ENCODE measurements around the gene GP1BB. TPM values are rescaled to one million over a fixed set of nuclear protein-coding genes. Genes with fewer than 3 reads are reported as not detected.
"Not testable (repeated sequence)": the region's sequence is repeated elsewhere in the genome, so short reads cannot be mapped to it uniquely, and the experiment has no call there.

GP1BB gene
- total and polyA plus RNA-seq, 2 donors, result 1.6 to 2.2 TPM

- no peaks in the 10 kb centered on the region for H3K4me1 ChIP-seq (ENCODE audit: insufficient read depth)
Measured at GRCh38 chr22:19721330-19722177, 1.8 kb upstream of the GP1BB start.

GRCh38 chr22:19722178-19722981 lies 959 bp upstream of the GP1BB start:
- H3K27ac ChIP-seq (ENCODE audit: low read depth), result no peak overlapping the region
- DNase-seq (ENCODE audit: extremely low spot score), result no peak
- WGBS, result 81% methylated on average over 60 of the region's 60 CpGs
- H3K4me1 ChIP-seq (ENCODE audit: insufficient read depth), result no peaks in the 10 kb centered on the region
- no peaks in the 10 kb centered on the region for H3K36me3 ChIP-seq (ENCODE audit: insufficient read depth)
- no peak overlapping the region for H3K4me3 ChIP-seq (ENCODE audit: low read depth, low read length)

More at GRCh38 chr22:19721330-19722177, 1.8 kb upstream of the GP1BB start:
- WGBS, result 81% methylated on average over 44 of the region's 44 CpGs
- H3K4me3 ChIP-seq (ENCODE audit: low read depth, low read length), result no peak overlapping the region
- no peak for DNase-seq (ENCODE audit: extremely low spot score)
- no peaks in the 10 kb centered on the region for H3K36me3 ChIP-seq (ENCODE audit: insufficient read depth)
- H3K27ac ChIP-seq (ENCODE audit: low read depth), result no peak overlapping the region

- WGBS, result 68% methylated on average over 15 of the region's 15 CpGs
- Histone ChIP-seq H3K4me1 (ENCODE audit: insufficient read depth) (no peaks in the 10 kb centered on the region), H3K36me3 (ENCODE audit: insufficient read depth) (no peaks in the 10 kb centered on the region), H3K4me3 (ENCODE audit: low read depth, low read length) (no peak overlapping the region), H3K27ac (ENCODE audit: low read depth) (no peak overlapping the region)
- DNase-seq (ENCODE audit: extremely low spot score), result no peak
Measured at GRCh38 chr22:19722982-19723231, 432 bp upstream of the GP1BB start.

DNA sequence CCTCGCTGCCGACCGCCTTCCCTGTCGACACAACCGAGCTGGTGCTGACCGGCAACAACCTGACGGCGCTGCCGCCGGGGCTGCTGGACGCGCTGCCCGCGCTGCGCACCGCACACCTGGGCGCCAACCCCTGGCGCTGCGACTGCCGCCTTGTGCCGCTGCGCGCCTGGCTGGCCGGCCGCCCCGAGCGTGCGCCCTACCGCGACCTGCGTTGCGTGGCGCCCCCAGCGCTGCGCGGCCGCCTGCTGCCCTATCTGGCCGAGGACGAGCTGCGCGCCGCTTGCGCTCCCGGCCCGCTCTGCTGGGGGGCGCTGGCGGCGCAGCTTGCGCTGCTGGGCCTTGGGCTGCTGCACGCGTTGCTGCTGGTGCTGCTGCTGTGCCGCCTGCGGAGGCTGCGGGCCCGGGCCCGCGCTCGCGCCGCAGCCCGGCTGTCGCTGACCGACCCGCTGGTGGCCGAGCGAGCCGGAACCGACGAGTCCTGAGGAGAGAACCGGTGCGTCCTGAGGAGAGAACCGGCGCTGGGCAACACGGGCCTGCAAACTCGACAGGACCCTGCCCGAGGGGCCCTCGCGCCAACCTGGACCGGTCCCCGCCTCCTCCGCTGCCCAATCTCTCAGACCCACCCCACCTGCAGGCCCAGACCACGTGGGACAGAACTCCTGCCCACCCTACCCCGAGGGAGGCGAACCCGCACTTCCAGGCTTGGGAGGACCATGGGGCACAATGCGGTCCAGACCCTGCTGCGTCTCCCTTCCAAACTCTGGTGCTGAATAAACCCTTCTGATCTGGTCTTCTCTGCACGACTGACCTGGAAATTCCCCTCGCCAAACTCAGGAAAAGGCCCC lies 866 bp downstream of the GP1BB start:
- Histone ChIP-seq H3K4me1 (ENCODE audit: insufficient read depth) (no peaks in the 10 kb centered on the region), H3K36me3 (ENCODE audit: insufficient read depth) (no peaks in the 10 kb centered on the region), H3K27ac (ENCODE audit: low read depth) (no peak overlapping the region), H3K4me3 (ENCODE audit: low read depth, low read length) (peak overlapping the region; percentile 10)
- no peak for DNase-seq (ENCODE audit: extremely low spot score)
- WGBS, result 17% methylated on average over 89 of the region's 89 CpGs

GRCh38 chr22:19724927-19725661 lies 1.8 kb downstream of the GP1BB start:
- 74% methylated on average over 45 of the region's 45 CpGs for WGBS

GRCh38 chr22:19726064-19726788 lies 2.9 kb downstream of the GP1BB start:
- not testable (repeated sequence) for H3K4me3 ChIP-seq (ENCODE audit: low read depth, low read length); H3K4me1 ChIP-seq (ENCODE audit: insufficient read depth); H3K27ac ChIP-seq (ENCODE audit: low read depth); H3K36me3 ChIP-seq (ENCODE audit: insufficient read depth); DNase-seq (ENCODE audit: extremely low spot score)
- WGBS, result 82% methylated on average over 96 of the region's 96 CpGs

More at GRCh38 chr22:19724927-19725661, 1.8 kb downstream of the GP1BB start:
- Histone ChIP-seq H3K36me3 (ENCODE audit: insufficient read depth) (no peaks in the 10 kb centered on the region), H3K4me1 (ENCODE audit: insufficient read depth) (no peaks in the 10 kb centered on the region), H3K27ac (ENCODE audit: low read depth) (no peak overlapping the region), H3K4me3 (ENCODE audit: low read depth, low read length) (no peak overlapping the region)
- DNase-seq (ENCODE audit: extremely low spot score), result no peak

- Histone ChIP-seq H3K4me3 (ENCODE audit: low read depth, low read length) (no peak overlapping the region), H3K36me3 (ENCODE audit: insufficient read depth) (no peaks in the 10 kb centered on the region), H3K4me1 (ENCODE audit: insufficient read depth) (no peaks in the 10 kb centered on the region), H3K27ac (ENCODE audit: low read depth) (no peak overlapping the region)
- 55% methylated on average over 61 of the region's 61 CpGs for WGBS
- DNase-seq (ENCODE audit: extremely low spot score), result no peak
Measured at GRCh38 chr22:19727310-19728150, 4.2 kb downstream of the GP1BB start.

DNA sequence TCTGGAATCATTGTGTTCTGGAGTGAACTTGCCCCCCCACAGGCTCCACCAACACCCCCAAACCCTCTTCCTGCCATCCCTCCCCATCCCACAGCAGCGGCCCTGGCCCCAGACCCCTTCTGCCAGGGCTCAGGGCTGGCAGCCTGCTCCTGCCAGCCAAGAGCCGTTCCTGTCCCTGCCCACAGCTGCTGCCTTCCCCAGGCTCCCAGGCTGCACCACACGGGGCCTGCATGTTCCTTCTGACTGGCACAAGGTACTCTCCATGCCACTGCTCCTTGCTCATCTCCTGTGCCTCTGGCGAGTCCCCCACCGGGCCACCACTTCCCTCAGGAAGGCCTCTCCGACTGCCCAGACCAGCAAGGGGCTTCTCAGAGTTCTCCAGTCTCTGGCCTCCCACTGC lies 4.9 kb downstream of the GP1BB start:
- no peak overlapping the region for H3K4me3 ChIP-seq (ENCODE audit: low read depth, low read length)
- H3K27ac ChIP-seq (ENCODE audit: low read depth), result no peak overlapping the region
- H3K4me1 ChIP-seq (ENCODE audit: insufficient read depth), result no peaks in the 10 kb centered on the region
- no peak for DNase-seq (ENCODE audit: extremely low spot score)
- H3K36me3 ChIP-seq (ENCODE audit: insufficient read depth), result no peaks in the 10 kb centered on the region
- 83% methylated on average over 6 of the region's 6 CpGs for WGBS

DNA sequence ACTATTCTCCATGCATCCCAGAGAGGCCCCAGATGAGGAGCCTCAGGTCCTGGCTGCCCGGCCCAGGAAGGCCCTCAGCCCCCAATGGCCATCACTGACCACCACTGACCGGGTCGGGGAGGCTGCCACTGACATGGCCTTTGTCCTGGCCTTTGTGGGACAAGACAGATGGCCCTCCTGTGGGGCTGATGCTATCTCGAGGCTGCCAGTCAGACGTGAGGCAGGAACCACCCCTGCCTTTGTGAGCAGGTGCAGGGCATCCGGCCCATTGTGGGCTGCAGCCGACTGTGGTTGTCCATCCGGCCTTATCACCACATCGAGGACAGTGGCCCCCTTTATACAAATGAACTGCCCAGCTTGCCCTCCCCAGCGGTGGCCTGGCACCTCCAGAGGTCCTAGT lies 5.5 kb downstream of the GP1BB start:
- no peak for DNase-seq (ENCODE audit: extremely low spot score)
- 85% methylated on average over 10 of the region's 10 CpGs for WGBS
- H3K4me1 ChIP-seq (ENCODE audit: insufficient read depth), result no peaks in the 10 kb centered on the region
- H3K4me3 ChIP-seq (ENCODE audit: low read depth, low read length), result no peak overlapping the region
- H3K27ac ChIP-seq (ENCODE audit: low read depth), result no peak overlapping the region
- no peaks in the 10 kb centered on the region for H3K36me3 ChIP-seq (ENCODE audit: insufficient read depth)

GRCh38 chr22:19729507-19729906 lies 6.2 kb downstream of the GP1BB start:
- Histone ChIP-seq H3K27ac (ENCODE audit: low read depth) (no peak overlapping the region), H3K4me1 (ENCODE audit: insufficient read depth) (no peaks in the 10 kb centered on the region), H3K36me3 (ENCODE audit: insufficient read depth) (no peaks in the 10 kb centered on the region), H3K4me3 (ENCODE audit: low read depth, low read length) (no peak overlapping the region)
- WGBS, result 78% methylated on average over 9 of the region's 9 CpGs
- DNase-seq (ENCODE audit: extremely low spot score), result no peak

DNA sequence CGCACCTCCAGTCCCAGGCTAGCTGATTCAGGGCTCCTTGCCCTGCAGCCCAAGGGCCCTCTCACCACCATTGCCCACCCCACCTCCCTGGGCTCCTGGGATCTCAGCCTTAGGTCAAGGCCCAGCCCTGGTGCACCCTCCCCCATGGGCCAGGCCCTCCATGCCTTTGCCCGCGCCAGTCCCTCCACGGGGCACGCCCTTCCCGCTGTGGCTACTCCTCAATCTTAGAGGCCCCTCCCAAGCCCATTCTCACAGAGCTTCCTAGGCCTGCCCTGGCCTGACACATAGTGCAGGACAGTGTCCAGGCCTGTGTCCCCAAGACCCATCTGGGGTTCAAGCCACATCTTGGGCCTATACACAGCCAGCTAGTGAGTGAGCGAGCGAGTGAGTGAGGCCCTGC lies 6.9 kb downstream of the GP1BB start:
- Histone ChIP-seq H3K4me3 (ENCODE audit: low read depth, low read length) (no peak overlapping the region), H3K4me1 (ENCODE audit: insufficient read depth) (no peaks in the 10 kb centered on the region), H3K36me3 (ENCODE audit: insufficient read depth) (no peaks in the 10 kb centered on the region), H3K27ac (ENCODE audit: low read depth) (no peak overlapping the region)
- no peak for DNase-seq (ENCODE audit: extremely low spot score)
- WGBS, result 88% methylated on average over 8 of the region's 8 CpGs
